Right renal cortex interstitium (tissue), 3 donors: ENCODE measurements around the gene MFSD6L. TPM values are rescaled to one million over a fixed set of nuclear protein-coding genes. Genes with fewer than 3 reads are reported as not detected.

ENCODE experiments used
- DNase-seq, 3 donors: peaks; one replicate each; pipeline ENCODE4 v3.0.0-alpha.2; 2013; ENCODE audit warnings: low read depth in 3 of 3, low spot score in 2 of 3
- polyA plus RNA-seq, 3 donors: library from polyadenylated mRNA; unstranded; fragments of 120-200 nt; gene quantifications; one replicate each; pipeline ENCODE4 v1.2.1, GENCODE V29; 2013; ENCODE audit not compliant: insufficient read length in 3 of 3

The MFSD6L gene
- polyA plus RNA-seq, 3 donors = 3.0 to 3.9 (median 3.5) TPM

DNA sequence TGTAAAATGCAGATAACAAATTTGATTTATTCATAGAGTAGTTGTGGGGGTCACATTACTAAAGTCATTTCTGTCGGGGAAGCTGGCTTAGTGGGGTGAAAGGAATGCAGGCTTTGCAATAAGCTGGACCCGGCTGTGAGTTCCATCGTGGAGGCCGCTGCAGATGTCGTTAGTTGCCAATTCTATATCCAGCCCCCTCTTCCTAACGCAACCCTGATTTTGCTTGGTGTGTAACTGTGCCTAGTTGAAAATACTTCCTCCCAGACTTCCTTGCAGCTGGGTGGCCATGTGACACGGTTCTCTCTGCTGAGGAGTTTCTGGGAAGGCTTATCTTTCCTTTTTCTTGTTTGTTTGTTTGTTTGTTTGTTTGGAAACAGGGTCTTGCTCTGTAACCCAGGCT, 4.5 kb downstream of the MFSD6L start:
- DNase-seq = no peak

DNA sequence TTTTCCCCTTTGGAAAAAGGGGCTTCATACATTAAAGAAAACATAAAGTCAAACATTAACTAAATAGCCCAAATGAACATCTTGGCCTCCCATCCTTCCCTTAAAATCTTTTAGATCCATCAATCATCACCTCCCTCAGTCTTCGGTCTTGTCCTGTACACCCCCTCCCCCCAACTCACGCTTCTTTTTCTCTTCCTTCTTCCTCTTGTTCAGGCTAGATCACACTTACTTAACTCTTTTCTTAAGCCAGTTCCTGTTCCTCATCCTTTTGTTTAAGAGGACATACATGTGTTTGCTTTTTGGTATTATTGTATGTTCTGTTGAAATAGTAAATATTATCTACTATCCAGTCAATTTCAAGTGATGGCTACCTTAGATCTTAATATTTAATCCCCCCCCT, 5.5 kb downstream of the MFSD6L start:
- DNase-seq = no peak

DNA sequence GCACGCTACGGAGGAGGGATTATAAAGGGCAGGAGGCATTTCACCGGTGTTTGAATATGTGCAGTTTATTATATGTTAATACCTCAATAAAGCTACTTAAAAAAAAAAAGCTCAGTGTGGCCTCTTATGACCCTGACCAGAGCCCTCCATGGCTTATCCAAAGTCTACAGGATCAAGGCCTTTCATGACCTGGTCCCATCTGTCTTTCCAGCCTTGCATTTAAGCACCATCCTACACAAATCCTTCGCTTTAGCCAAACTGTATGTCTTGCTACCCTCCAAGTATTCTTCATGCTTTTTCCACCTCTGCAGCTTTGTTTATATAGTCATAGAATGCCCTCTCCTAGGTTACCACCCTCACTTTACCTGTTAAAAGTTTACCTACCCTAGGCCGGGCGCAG, 6.5 kb downstream of the MFSD6L start:
- no peak for DNase-seq

DNA sequence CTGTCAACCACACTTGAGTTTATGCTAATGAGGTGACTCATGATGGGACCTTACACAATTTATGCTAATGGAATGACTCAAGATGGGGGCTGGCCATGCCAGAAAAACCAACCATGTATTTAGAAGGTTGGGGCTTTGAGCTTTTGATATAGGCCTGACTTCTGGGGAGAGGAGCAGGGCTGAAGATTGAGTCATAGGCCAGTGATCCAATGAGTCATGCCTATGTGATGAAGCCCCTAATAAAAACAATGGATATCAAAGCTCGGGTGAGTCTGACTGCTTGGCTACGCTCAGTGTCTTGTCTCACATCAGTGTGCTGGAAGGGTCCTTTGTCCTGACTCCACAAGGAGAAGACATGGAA, 7.3 kb downstream of the MFSD6L start:
- no peak for DNase-seq

DNA sequence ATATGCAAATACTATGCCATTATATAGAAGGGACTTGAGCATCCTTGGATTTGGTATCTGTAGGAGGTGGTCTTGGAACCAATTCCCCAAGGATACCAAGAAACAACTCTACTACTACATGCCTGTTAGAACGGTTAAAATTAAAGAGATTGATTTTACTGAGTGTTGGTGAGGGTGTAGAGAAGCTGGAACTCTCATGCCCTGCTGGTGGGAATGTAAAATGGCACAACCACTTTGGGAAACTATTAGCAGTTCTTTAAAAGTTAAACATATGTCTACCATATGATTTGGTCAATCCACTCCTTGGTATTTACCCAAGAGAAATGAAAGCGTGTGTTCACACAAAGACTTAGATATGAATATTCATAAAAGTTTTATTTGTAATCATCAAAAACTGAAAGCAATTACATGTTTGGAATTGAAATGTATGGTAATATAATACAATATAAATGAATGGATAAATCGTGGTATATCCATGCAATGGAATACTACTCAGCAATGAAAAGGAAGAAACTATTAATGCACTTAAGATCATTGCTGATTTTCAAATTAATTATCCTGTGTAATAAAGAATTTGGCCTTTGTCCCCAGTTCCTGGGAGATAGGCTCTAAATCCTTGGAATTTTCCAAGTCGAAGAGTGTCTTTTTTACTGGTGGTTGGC, 7.8 kb downstream of the MFSD6L start:
- DNase-seq = no peak

DNA sequence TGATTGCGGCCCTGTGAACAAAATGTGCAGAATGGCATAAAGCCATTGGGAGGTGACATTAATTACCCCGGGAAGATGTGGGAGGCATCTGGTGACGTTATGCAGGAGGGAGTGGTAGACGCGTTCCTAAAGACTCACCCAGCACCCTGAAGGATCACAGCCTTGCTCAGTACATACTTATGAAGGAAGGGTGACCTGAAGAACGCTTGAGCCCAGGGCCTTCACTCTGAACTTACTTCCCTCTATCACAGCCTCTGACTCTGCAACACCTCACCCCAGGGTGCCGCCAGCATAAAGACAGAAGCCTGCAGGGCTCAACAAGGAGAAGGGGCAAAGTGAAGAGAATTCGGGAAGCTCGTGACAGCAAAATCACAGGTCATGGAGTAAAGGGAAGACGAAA, 9.4 kb downstream of the MFSD6L start:
- no peak for DNase-seq

DNA sequence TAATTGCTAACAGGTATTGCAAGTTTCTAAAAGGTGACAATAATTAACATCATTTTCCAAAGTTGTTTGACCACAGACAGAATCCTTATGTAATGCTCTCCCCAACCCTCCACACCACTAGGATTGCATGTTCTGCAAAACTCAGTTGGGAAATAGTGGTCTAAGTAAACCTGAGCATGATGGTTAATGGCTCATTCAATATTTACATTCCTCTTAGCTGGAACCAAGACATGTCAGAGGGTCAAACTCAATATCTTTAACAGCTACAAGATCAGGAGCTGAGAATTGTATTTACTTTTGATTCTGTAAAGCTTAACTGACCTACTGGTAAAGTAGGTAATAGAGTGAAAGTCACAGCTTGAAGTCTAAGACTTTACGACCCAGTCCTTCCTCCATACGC, 10.2 kb downstream of the MFSD6L start:
- DNase-seq = no peak

DNA sequence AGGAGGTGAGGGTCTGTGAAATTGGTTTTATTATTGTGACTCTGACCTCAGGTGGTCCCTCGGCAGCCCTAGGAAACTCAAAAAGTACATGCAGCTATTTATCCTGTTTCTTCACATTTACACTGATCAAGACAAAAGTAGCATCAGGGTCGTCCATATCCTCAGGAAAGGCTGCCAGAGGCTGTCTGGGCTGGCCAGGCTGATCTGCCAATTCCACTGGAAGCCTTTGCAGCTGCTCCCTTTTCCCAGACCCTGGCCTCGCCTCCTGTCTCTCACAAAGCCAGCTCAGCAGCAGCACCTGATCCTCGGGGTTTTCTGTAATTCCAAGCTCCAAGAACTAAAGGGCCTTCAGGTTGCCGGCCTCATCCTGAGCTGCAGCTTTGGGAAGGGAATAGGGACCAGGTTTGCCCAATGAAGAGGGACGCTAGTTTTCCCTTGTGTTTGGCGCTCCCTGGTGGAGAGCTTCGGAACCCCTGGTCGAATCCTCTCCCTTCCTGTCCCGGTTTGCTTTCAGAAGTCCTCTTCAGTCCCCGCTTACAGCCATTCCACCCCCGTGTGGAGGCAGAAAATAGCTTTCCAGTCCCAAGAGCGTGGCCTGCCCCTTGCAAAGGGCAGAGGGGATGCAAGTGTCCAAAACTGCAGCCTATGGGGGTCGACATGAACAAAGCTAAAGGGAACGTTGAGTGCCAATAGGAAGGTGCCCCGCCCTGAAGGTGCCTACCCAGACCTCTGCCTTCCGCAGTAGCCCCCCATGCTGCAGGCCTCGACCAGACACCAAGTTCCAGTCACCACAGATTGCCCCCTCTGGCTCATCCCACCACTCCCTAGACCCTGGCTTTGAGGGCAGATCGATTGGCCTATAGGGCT, 13.4 kb downstream of the MFSD6L start:
- peak; percentile 62 to 77 (median 65) for DNase-seq

DNA sequence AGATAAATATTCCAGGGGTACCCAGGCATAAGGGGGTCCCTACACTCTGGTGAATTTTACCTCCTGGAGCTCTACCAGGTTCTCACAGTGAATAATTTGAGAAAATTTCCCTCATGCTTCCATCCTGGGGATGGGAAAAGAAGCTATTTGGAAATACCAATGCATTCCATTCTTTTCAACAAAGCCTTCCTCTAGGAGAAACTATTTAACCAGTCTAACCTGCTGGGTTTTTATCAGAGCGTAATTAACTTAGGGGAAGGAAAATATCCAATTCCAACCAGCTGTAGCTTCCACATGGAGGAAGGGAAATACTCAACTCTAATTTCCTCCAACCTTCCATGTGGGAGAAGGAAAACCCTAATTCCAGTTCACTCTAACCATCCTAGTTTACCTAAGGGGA, 17.0 kb downstream of the MFSD6L start:
- no peak for DNase-seq

DNA sequence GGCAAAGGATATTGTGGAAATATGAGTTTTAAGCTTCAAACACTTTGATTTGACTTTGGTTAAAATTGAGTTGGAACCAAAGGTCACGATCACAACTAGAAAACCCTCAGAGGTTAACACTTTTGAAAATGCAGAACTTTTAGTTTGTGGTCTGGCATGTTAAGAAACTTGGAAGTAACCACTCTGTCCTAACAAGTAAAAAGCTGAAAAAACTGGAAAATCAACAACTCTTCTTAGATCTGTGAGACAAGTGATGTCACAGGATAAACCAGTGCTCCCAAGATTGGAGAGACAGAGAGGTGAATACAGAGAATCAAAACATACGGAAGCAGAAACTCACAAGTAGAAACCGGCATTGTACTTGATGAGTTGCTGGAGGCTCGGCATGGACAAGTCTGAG, 17.4 kb downstream of the MFSD6L start:
- no peak for DNase-seq

DNA sequence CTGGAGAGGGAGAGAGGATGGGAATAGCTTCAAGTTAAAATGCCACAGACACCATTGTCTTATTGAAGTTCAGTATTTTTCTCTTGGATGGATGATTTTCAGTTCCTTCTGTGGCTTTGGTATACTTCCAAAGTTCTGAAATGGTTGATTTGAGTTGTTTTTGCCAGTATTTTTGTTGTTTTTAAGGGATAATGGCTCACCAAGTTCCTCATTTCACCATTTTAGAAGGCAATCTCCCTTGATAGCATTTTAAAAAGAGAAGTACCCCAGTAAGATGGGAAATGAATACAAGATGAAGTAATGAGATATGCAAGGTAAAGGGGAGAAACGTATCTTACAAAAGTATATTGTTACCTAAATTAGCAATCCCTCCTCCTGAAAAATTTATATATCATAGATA, 22.3 kb downstream of the MFSD6L start:
- no peak for DNase-seq

DNA sequence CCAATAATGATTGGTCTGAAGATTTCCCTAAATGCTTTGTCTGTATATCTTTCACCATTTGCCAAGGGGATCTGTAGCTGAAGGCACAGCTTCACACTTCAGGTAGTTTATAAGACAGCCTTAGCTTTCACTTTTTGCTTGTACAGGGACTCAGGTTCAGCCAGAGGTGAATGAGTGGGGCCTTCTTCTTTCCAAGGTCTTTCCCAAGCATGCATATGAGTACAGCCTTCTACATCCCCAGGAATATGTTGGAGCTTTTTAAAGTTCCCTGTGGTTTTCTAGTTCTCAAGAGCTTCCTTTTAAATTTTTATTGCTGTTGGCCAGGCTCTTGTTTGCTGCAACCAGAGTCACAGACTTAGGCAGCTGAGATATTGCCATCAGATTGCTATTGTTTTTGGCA, 22.9 kb downstream of the MFSD6L start:
- no peak for DNase-seq

DNA sequence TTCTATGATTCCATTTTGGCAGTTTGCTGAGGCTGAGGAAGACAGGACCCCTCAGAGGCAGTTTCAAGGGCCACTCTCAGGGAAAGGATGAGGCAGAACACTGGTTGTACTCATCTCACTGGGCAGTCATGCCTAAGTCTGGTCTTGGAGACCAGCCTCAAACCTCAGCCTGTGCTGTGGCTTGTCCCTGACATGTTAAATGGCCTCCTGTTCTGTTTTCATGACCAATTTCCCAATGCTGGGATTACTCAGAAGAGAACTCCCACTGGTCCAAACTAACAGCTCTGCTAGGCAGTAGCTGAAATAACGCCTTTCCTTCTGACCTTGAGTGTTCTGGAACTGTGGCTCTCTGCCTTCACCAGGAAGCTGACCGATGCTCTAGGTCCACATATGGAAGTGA, 32.4 kb downstream of the MFSD6L start:
- no peak for DNase-seq

DNA sequence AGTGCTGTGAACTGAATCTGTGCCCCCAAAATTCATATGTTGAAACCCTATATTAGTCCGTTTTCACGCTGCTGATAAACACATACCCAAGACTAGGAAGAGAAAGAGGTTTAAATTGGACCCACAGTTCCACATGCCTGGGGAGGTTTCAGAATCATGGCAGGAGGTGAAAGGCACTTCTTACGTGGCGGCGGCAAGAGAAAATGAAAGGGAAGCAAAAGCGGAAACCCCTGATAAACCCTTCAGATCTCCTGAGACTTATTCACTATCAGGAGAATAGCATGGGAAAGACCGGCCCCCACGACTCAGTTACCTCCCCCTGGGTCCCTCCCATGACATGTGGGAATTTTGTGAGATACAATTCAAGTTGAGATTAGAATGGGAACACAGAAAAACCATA, 37.2 kb downstream of the MFSD6L start:
- DNase-seq = no peak

DNA sequence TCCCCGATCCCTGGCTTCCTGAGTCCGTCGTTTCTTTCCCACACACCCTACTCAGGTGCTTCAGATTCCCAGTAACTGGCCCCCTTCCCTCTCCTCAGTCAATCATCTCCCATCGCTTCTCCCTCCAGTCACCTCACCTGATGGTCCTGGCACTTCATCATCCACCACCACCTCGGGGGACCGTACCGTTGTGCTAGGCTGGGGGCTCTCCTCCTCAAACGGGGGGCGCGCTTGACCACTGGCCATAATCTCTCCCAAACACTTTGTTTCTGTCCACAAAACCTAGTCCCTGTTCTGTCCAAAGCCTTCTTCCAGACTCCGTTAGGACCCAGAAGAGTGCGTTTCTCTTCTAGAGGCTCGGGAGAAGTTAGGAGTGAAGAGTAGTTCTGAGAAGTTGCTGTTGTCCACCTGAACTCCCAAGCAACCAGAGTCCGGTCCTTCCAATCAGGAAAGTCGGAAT, 41.0 kb downstream of the MFSD6L start, which contains the start of gene SPDYE4:
TSS of gene SPDYE4 (minus strand) at position 410 of the 460 bp plus-strand sequence. CDS start at position 246, 164 bp downstream.
- DNase-seq = no peak

DNA sequence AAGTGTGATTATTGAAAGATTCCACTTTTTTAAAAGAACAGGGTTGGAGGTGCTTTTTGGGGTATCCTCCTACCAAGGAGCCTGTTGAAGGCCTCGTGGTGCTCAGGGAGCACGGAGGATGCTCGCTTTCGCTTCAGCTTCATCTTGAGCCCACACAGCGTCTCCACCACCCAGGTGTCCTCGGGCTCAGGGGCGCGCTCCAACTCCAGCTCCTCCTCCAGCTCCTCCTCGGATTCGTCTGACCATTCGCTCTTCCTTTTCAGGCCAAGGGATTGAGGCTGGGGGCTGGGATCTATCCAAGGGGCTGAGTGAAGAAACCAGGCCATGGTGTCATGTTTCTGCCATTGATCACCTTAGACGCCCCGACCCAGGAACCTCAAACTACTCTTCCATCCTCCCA, 42.0 kb downstream of the MFSD6L start:
- DNase-seq = no peak

DNA sequence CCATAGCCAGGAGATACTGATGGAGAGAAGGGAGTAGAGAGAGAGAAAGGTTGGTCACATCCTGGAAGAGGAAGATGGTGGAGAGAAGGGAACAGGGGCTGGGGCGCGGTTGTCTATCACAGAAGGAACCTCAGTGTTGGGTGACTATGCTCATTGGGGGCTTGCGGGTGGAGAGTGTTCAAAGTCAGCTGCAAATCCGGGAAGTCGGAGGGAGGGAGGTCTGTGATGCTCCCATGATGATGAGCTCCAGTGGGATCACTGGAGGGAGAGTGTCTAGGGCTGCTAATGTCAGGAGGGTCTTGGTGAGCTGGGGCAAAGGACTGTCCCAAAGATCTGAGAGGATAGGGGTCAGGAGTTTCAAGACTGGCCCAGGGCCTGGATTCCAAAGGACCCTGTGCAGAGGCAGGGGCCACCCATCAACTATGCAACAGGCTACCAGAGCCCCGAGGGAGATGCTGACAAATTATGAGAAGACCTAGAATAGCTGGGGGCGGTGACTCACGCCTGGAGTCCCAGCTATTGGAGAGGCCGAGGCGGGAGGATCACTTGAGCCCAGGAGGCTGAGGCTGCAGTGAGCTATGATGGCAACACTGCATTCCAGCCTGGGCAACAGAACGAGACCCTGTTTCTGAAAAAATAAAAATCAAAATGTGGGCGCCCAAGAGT, 43.4 kb downstream of the MFSD6L start:
- DNase-seq = no peak

DNA sequence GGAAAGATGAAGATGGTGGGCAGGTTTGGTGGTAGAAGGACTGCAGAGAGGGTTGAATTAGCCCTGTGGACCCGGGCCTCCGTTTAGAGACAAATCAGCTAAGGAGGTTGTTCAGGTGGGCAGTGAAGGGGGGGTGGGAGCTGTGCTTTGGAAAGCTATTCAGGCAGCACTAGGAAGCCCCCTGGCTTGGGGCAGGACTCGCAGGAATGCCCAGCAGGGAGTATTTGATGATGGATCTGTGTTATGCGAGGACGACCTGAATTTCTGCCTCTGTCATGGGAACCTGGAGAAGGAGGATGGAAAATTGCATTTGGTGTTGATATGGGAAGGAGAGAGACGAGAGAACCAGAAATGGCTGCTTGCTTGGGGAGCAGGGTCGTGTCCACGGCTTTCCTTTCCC, 44.3 kb downstream of the MFSD6L start:
- DNase-seq = no peak

DNA sequence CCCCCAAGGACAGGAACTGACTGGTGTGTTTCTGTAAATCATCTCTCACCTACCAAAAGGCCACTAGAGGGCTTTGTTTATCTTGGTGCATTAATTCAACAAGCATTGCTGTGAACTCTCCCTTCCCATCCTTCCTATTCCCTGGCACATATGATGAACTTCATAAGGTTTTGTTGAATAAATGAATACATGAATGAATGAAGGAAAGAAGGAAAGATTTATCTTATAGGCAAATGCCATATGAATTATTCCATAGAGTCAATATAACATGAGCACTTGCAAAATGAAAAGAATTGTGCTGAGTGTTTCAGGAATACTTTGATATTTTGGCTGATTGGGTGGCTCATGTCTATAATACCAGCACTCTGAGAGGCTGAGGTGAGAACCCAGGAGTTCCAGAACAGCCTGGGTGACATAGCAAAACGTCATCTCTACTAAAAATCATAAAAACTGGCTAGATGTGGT, 45.2 kb downstream of the MFSD6L start:
- no peak for DNase-seq

DNA sequence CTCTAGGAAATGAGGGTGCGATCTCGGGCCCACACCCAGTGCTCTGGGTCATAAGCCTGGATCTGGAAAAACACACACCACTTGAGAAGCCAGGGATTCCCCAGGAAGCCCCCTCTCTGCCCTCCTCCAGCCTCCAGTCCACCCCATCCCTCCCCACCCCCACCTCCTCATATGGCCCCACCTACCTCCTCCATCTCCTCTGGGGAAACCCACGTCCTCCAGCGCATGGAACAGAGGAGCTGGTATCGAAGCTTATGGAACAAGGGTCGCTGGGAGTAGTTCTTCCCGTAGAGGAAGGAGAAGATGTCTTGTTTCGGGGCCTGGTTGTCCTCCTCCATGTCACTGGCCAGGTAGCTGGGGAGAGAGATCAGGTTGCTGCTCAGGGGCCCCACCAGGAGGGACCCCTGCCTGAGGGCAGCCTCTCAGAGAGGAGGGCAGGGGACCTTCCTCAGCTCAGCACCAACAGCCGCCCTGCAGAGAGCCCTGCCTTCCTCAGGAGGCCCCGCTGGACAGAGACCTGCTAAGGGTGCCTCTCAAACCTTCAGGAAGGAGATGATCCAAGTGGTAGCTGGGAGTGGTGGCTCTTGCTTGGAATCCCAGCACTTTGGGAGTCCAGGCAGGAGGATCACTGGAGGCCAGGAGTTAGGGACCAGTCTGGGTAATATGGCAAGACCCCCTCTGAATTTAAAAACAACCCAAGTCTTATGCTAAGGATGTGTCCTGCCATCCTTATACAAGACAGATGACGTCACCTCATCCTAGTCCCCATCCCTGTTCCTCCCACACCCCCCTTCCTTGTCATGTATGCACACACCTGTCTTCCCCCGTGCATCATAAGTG, 45.8 kb downstream of the MFSD6L start:
- DNase-seq = no peak

DNA sequence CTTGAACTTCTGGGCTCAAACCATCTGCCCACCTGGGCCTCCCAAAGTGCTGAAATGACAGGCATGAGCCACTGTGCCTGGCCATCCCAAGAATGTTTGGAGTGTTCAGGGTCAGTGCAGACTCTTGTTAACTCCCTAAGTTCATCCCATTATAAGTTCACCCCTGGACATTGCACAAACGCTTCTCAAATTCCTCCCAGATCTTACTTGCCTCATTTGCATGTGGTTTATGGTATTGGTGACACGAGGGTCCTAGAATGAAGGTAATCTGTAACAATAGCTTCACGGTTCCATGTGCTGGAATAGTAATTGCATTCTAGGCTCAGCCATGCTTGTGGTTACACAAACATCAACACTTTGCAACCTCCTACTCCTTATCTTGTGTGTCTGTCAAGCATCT, 49.5 kb downstream of the MFSD6L start:
- DNase-seq = peak in 1 of 3 donors; percentile 19
